ENCODE results near the gene SLC2A8.

The SLC2A8 gene

GRCh38 chr9:127395497-127396252, 1.3 kb upstream of the SLC2A8 start:
- no peak overlapping the region for H3K27ac Mint-ChIP-seq
- H3K4me1 Mint-ChIP-seq: peaks cover 26% of the 10 kb centered on the region
- TF ChIP-seq, protein P1, sequence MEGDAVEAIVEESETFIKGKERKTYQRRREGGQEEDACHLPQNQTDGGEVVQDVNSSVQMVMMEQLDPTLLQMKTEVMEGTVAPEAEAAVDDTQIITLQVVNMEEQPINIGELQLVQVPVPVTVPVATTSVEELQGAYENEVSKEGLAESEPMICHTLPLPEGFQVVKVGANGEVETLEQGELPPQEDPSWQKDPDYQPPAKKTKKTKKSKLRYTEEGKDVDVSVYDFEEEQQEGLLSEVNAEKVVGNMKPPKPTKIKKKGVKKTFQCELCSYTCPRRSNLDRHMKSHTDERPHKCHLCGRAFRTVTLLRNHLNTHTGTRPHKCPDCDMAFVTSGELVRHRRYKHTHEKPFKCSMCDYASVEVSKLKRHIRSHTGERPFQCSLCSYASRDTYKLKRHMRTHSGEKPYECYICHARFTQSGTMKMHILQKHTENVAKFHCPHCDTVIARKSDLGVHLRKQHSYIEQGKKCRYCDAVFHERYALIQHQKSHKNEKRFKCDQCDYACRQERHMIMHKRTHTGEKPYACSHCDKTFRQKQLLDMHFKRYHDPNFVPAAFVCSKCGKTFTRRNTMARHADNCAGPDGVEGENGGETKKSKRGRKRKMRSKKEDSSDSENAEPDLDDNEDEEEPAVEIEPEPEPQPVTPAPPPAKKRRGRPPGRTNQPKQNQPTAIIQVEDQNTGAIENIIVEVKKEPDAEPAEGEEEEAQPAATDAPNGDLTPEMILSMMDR (IDR thresholded peaks at IDR 0.05): no peak
- peak overlapping the region; percentile 80 for H3K4me3 Mint-ChIP-seq
- H3K9me3 Mint-ChIP-seq: no peaks in the 10 kb centered on the region
- no peaks in the 10 kb centered on the region for H3K36me3 Mint-ChIP-seq (ENCODE audit: low read depth)
- H3K27me3 Mint-ChIP-seq (ENCODE audit: low read depth, poor library complexity): peaks cover 29% of the 10 kb centered on the region
- DNase-seq: no peak

GRCh38 chr9:127396253-127396807, 639 bp upstream of the SLC2A8 start:
- TF ChIP-seq, protein P1 (IDR thresholded peaks at IDR 0.05): no peak
- H3K9me3 Mint-ChIP-seq: no peaks in the 10 kb centered on the region

GRCh38 chr9:127397646-127398274, 791 bp downstream of the SLC2A8 start:
- H3K4me3 Mint-ChIP-seq: peak overlapping the region; percentile 87
- H3K4me1 Mint-ChIP-seq: peaks cover 24% of the 10 kb centered on the region
- no peaks in the 10 kb centered on the region for H3K9me3 Mint-ChIP-seq
- TF ChIP-seq, protein P1 (IDR thresholded peaks at IDR 0.05): peak; percentile 26
- H3K27ac Mint-ChIP-seq: no peak overlapping the region
- H3K27me3 Mint-ChIP-seq (ENCODE audit: low read depth, poor library complexity): peaks cover 26% of the 10 kb centered on the region
- no peaks in the 10 kb centered on the region for H3K36me3 Mint-ChIP-seq (ENCODE audit: low read depth)
- peak; percentile 66 for DNase-seq

More at GRCh38 chr9:127396253-127396807, 639 bp upstream of the SLC2A8 start:
- Mint-ChIP-seq H3K4me1 (peaks cover 24% of the 10 kb centered on the region), H3K27me3 (ENCODE audit: low read depth, poor library complexity) (peaks cover 29% of the 10 kb centered on the region), H3K27ac (no peak overlapping the region), H3K4me3 (peak overlapping the region; percentile 80), H3K36me3 (ENCODE audit: low read depth) (no peaks in the 10 kb centered on the region)
- DNase-seq: no peak

DNA sequence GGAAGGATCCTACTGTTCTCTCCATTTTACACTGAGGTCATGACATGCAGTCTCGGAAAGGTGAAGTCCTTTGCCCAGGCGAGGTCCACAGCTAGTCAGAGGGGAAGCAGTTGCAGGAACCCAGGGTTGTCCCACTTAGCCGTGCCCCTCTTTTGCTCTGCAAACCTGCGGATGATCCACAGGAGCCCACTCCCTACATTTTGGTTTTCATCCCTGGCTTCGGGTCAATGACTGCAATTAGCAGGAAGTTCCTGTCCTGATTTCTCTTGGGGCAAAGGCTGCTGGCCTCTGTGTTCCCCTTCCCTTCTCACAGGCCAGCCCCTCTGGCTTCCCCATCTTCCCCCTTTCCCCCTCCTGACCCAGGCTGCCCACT, 1.3 kb downstream of the SLC2A8 start:
- peaks cover 24% of the 10 kb centered on the region for H3K4me1 Mint-ChIP-seq
- no peak for DNase-seq
- no peaks in the 10 kb centered on the region for H3K9me3 Mint-ChIP-seq
- no peaks in the 10 kb centered on the region for H3K36me3 Mint-ChIP-seq (ENCODE audit: low read depth)
- no peak overlapping the region for H3K27ac Mint-ChIP-seq
- peak overlapping the region; percentile 87 for H3K4me3 Mint-ChIP-seq
- peaks cover 26% of the 10 kb centered on the region for H3K27me3 Mint-ChIP-seq (ENCODE audit: low read depth, poor library complexity)
- TF ChIP-seq, protein P1 (IDR thresholded peaks at IDR 0.05): no peak

DNA sequence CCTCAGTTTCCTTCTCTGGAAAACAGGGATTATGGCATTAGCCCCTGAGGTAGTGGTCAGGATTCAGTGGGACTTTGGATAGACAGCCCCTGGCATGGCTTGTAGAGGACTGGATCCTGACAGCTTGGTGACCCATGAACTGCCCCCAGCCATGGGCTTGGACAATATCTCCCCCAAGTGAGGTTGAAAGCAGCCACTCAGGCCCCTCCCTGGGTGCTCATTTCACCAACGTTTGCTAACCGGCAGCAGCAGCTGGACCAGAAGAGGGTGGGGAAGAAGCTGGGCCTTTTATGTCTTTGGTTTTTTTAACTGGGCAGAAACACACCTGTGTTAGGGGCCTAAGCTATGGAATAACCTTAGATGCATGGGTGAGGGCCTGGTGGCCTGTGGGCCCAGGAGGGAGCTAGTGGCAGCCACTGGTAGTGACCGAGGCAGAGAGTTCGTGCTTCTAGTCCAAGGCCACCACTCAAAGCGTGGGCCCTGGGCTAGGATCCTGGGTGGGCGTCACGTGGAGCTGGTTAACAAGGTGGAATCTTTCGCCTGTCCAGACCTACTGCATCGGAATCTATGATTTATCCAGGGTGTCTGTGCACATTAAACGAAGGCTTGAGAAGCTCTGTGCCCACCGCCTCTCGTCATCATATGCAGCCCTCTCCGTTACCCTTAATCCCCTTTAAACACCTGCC, 1.9 kb downstream of the SLC2A8 start:
- Mint-ChIP-seq H3K4me1 (peaks cover 20% of the 10 kb centered on the region), H3K36me3 (ENCODE audit: low read depth) (no peaks in the 10 kb centered on the region), H3K4me3 (peak overlapping the region; percentile 87), H3K27me3 (ENCODE audit: low read depth, poor library complexity) (peaks cover 26% of the 10 kb centered on the region), H3K9me3 (no peaks in the 10 kb centered on the region), H3K27ac (no peak overlapping the region)
- no peak for DNase-seq
- TF ChIP-seq, protein P1 (IDR thresholded peaks at IDR 0.05): no peak

Data from nephron progenitor cell (in vitro differentiated cells).